GM13976 (cell line): Measurements from ENCODE around the gene ADAMTS8.

Source experiments
- DNase-seq: peaks from one replicate; pipeline ENCODE4 v3.0.0; 2012; ENCODE audit warnings: low spot score
- in situ Hi-C: fragments of 300-500 bp; cut with MboI; formaldehyde crosslinking; loops from one replicate; pipeline ENCODE4 v1.12.0; 2022; ENCODE audit warnings: low sequenced_read_pairs, mixed read lengths, inconsistent platforms; ENCODE audit not compliant: unreplicated experiment
- TF ChIP-seq, protein P1 (sequence below): IDR thresholded peaks from 2 replicates; pipeline ENCODE4 v1.5.1; 2012; ENCODE audit warnings: borderline replicate concordance, mild to moderate bottlenecking; ENCODE audit not compliant: insufficient read depth; ENCODE audit errors: extremely low read depth, missing control alignments, control extremely low read depth

Gene ADAMTS8

DNA sequence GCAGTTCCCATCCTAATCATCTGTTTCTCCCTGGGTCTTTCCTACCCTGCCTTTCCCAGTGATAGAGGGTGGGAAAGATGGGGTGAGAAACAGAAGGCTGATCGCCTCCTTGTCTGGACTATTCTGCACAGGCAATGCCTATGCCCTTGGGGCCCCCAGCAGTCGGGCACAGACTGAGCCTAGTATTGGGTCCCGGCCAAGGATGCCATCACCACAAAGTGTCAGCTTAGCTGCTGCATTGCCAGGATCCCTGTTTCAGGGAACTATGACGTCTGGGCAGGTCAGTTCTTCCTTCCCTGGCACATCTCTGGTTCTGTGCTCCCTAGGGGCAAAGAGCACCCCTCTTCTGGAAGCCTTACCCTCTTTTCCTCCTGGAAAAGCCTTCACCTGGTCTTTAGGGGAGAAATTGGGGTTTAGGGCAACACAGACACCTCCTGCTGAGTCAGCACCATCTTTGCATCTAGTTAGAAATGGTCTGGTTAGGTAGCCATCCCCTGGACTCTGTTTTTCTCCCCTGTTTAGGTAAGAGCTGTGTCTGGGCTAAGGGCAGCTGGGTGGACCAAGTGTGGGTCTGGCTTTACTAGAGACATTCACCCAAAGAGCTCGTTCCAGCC, 2.1 kb downstream of the ADAMTS8 start:
- TF ChIP-seq, protein P1, sequence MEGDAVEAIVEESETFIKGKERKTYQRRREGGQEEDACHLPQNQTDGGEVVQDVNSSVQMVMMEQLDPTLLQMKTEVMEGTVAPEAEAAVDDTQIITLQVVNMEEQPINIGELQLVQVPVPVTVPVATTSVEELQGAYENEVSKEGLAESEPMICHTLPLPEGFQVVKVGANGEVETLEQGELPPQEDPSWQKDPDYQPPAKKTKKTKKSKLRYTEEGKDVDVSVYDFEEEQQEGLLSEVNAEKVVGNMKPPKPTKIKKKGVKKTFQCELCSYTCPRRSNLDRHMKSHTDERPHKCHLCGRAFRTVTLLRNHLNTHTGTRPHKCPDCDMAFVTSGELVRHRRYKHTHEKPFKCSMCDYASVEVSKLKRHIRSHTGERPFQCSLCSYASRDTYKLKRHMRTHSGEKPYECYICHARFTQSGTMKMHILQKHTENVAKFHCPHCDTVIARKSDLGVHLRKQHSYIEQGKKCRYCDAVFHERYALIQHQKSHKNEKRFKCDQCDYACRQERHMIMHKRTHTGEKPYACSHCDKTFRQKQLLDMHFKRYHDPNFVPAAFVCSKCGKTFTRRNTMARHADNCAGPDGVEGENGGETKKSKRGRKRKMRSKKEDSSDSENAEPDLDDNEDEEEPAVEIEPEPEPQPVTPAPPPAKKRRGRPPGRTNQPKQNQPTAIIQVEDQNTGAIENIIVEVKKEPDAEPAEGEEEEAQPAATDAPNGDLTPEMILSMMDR, result no peak
- DNase-seq, result no peak
- in situ Hi-C loops, result loop anchor here (10.0 kb wide), 1 partner anchor 212 kb away; no protein-coding TSS in a partner anchor

DNA sequence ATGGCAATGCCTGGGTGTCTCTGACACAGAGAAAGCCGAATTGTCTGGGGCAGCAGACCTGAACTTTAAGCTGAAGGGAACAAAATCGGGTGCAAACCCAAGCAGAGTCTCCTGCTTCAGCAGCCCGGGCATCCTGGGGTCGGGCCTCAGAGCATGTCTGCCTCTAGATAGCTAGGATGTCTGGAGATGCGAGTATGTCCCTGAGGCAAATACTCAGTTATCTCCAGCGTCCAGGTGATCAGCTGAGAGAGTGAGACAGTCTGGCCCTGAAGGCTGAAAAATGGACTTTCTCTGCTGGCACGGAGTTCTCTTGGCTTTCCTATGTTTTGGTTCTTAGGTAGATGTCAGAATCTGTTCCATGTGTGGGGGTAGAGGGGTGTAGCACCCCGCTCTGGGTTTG, 3.3 kb downstream of the ADAMTS8 start:
- TF ChIP-seq, protein P1, result no peak
- DNase-seq, result no peak
- in situ Hi-C loops, result loop anchor here (10.0 kb wide), 1 partner anchor 210 kb away; no protein-coding TSS in a partner anchor

- TF ChIP-seq, protein P1, result no peak
- in situ Hi-C loops, result loop anchor here (10.0 to 25.0 kb wide), 2 partner anchors 210 to 487 kb away; no protein-coding TSS in a partner anchor
- no peak for DNase-seq
Observed at GRCh38 chr11:130424613-130425140, 3.7 kb downstream of the ADAMTS8 start.

DNA sequence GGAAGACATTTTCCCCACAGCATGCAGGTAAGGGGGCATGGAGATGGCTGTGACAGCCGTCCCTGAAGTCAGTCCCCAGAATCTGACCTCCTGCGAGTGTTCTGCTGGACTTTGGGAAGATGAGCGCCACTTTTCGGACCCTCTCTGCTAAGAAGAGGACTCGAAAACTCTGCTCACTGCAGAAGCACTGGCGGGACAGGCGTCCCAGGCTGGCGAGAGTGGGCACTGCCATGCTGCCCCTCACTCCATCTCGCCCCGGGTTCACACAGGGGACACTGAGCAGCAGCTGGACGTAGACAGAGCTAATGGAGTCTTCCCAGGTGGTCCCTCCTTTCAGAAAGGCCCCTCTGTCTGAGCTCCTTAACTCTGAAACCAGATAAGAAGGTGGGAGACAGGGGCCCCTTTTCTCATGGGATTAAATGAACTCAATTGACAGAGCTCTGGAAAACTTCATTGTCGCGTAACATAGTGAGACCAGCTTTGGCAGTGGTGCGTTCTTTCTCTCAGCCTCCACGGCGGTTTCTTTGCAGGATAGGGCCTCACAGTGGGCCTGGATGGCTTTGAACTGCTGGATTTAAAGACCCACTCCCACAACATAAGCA, 4.8 kb downstream of the ADAMTS8 start:
- in situ Hi-C loops, result loop anchor here (10.0 to 25.0 kb wide), 2 partner anchors 209 to 486 kb away; no protein-coding TSS in a partner anchor
- TF ChIP-seq, protein P1, result no peak
- DNase-seq, result no peak

- DNase-seq, result no peak
- TF ChIP-seq, protein P1, result no peak
- in situ Hi-C loops, result loop anchor here (10.0 to 25.0 kb wide), 2 partner anchors 208 to 485 kb away; no protein-coding TSS in a partner anchor
Observed at GRCh38 chr11:130422251-130422995, 6.0 kb downstream of the ADAMTS8 start.

GRCh38 chr11:130421697-130422096, 6.7 kb downstream of the ADAMTS8 start:
- no peak for DNase-seq
- TF ChIP-seq, protein P1, result no peak
- in situ Hi-C loops, result loop anchor here (10.0 to 25.0 kb wide), 2 partner anchors 207 to 484 kb away; no protein-coding TSS in a partner anchor
